ENCODE results near the gene TEX50. TPM values are rescaled to one million over a fixed set of nuclear protein-coding genes. Genes with fewer than 3 reads are reported as not detected.
A peak's percentile ranks its signal among the peaks of the same experiment; 100 is the strongest.
"Not testable (repeated sequence)": the region's sequence is repeated elsewhere in the genome, so short reads cannot be mapped to it uniquely, and the experiment has no call there.

Gene TEX50
- total RNA-seq, 1 experiment from 2014 or later = not detected

DNA sequence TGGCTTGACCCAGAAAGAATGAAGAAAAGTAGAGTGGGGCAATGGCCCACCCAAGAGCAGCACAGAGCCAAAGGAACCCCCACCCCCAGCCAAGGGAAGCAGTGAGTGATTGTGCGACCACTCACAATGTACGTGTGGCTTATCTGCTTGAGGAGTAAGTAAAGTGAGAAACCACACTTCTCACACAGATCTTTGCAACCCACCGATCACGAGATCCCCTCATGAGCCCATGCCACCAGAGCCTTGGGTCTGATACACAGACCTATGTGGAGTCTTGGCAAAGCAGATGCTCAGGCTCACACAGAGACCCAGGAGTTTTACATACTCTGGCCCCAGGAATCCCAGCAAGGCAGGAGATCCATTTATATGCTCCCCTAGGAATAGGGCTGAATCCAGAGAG is 18.3 kb upstream of the TEX50 start:
- Histone ChIP-seq H3K27ac (ENCODE audit: low read length) (no peak overlapping the region), H3K9ac (ENCODE audit: low read length) (no peak overlapping the region), H3K4me3 (ENCODE audit: low read length) (no peak overlapping the region), H3K4me2 (ENCODE audit: low read depth, low read length, poor library complexity, severe bottlenecking) (no peak overlapping the region), H3K9me3 (ENCODE audit: low read length) (no peaks in the 10 kb centered on the region), H2AFZ (ENCODE audit: low read length) (no peak overlapping the region), H3K79me2 (ENCODE audit: low read length) (no peaks in the 10 kb centered on the region), H3K36me3 (ENCODE audit: insufficient read depth, low read length) (no peaks in the 10 kb centered on the region), H3K9me2 (replicated peaks; ENCODE audit: insufficient read depth, low read length) (no peaks in the 10 kb centered on the region), H4K20me1 (ENCODE audit: insufficient read depth, low read depth, low read length) (no peaks in the 10 kb centered on the region), H3K27me3 (ENCODE audit: low read length) (no peaks in the 10 kb centered on the region), H3K4me1 (ENCODE audit: low read length) (no peaks in the 10 kb centered on the region)
- no peak for DNase-seq

DNA sequence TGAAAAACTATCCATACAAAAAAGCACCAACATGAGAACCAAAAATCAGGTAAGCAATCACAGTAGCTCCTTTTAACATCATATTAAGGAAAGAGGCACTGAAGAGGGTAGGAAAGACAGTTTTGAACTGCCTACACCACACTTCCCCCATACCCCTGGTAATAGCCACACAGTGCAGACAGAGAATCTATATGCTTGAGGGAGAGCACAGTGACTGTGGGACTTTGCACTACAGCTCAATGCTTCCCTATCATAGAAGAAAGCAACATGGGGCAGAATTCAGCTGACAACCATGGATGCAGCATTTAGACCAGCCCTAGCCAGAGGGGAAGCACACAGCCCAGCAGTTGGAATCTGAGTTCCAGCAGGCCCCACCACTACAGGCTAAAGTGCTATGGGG is 7.9 kb upstream of the TEX50 start:
- Histone ChIP-seq H3K36me3 (ENCODE audit: insufficient read depth, low read length) (no peaks in the 10 kb centered on the region), H3K27ac (ENCODE audit: low read length) (no peak overlapping the region), H3K9me3 (ENCODE audit: low read length) (no peaks in the 10 kb centered on the region), H3K9me2 (replicated peaks; ENCODE audit: insufficient read depth, low read length) (no peaks in the 10 kb centered on the region), H4K20me1 (ENCODE audit: insufficient read depth, low read depth, low read length) (no peaks in the 10 kb centered on the region), H3K4me1 (ENCODE audit: low read length) (no peaks in the 10 kb centered on the region), H2AFZ (ENCODE audit: low read length) (no peak overlapping the region), H3K4me3 (ENCODE audit: low read length) (no peak overlapping the region), H3K9ac (ENCODE audit: low read length) (no peak overlapping the region), H3K79me2 (ENCODE audit: low read length) (no peaks in the 10 kb centered on the region), H3K27me3 (ENCODE audit: low read length) (no peaks in the 10 kb centered on the region), H3K4me2 (ENCODE audit: low read depth, low read length, poor library complexity, severe bottlenecking) (no peak overlapping the region)
- no peak for DNase-seq

DNA sequence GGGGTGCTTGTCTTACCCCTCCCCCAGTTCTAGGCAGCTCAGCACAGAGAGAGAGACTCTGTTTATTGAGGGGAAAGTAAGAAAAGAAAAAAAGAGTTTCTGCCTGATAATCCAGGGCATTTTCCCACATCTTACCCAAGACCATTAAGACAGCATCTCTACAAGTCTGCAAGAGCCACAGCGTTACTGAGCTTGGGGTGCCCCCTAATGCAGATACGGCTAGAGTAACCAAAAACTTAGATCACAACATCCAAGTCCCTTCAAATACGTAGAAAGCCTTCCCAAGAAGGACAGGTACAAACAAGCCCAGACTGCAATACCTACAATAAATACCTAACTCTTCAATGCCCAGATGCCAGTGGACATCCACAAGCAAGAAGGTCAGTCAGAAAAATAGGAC is 6.2 kb upstream of the TEX50 start:
- H3K27ac ChIP-seq (ENCODE audit: low read length) = no peak overlapping the region
- no peaks in the 10 kb centered on the region for H3K9me2 ChIP-seq (replicated peaks; ENCODE audit: insufficient read depth, low read length)
- H4K20me1 ChIP-seq (ENCODE audit: insufficient read depth, low read depth, low read length) = no peaks in the 10 kb centered on the region
- peak; percentile 44 for DNase-seq
- no peaks in the 10 kb centered on the region for H3K36me3 ChIP-seq (ENCODE audit: insufficient read depth, low read length)
- H3K4me2 ChIP-seq (ENCODE audit: low read depth, low read length, poor library complexity, severe bottlenecking) = no peak overlapping the region
- no peak overlapping the region for H2AFZ ChIP-seq (ENCODE audit: low read length)
- no peaks in the 10 kb centered on the region for H3K9me3 ChIP-seq (ENCODE audit: low read length)
- H3K79me2 ChIP-seq (ENCODE audit: low read length) = no peaks in the 10 kb centered on the region
- no peak overlapping the region for H3K9ac ChIP-seq (ENCODE audit: low read length)
- H3K4me3 ChIP-seq (ENCODE audit: low read length) = no peak overlapping the region
- no peaks in the 10 kb centered on the region for H3K27me3 ChIP-seq (ENCODE audit: low read length)
- no peaks in the 10 kb centered on the region for H3K4me1 ChIP-seq (ENCODE audit: low read length)

DNA sequence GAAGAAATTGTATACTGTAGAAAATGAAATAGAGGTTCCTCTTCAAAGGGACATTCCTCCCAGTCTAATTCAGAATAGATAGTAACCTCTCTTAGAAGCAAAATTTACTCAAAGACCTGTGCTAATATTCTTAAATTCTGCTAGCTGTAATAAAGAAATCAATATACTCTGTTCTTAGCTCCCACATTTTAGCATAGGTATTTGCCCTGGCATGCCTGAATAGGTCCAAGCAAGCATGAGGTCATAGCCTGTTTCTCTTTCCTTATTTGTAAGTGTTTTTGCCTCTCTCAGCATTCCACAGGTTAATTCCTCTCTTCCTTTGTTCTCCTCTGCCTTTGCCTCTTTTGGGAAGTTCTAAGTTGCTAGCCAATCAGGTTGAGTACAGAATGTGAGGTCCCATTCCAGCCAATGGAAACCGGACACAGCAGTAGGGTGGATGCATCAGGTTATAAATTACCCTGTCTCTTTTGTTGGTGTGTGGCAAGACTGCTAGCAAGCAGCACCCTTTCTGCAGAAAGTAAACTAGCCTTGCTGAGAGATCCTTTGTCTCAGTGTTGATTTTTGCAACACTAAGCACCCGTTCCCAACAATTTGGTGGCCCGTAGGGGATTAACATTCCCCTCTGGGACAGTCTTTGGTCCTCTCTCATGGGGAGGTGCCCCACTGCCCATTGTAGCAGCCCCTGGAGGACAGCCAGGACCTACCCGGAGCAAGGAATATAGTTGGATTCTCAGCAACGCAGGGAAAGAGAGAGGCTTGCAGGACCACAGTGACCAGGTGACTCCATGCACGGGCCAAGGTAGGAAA is 2.3 kb downstream of the TEX50 start:
- H3K27me3 ChIP-seq (ENCODE audit: low read length); H3K4me2 ChIP-seq (ENCODE audit: low read depth, low read length, poor library complexity, severe bottlenecking); H3K9me3 ChIP-seq (ENCODE audit: low read length); H4K20me1 ChIP-seq (ENCODE audit: insufficient read depth, low read depth, low read length); H3K4me1 ChIP-seq (ENCODE audit: low read length); H3K79me2 ChIP-seq (ENCODE audit: low read length); H2AFZ ChIP-seq (ENCODE audit: low read length); DNase-seq; H3K9me2 ChIP-seq (replicated peaks; ENCODE audit: insufficient read depth, low read length); H3K36me3 ChIP-seq (ENCODE audit: insufficient read depth, low read length); H3K9ac ChIP-seq (ENCODE audit: low read length); H3K4me3 ChIP-seq (ENCODE audit: low read length); H3K27ac ChIP-seq (ENCODE audit: low read length): not testable (repeated sequence)

DNA sequence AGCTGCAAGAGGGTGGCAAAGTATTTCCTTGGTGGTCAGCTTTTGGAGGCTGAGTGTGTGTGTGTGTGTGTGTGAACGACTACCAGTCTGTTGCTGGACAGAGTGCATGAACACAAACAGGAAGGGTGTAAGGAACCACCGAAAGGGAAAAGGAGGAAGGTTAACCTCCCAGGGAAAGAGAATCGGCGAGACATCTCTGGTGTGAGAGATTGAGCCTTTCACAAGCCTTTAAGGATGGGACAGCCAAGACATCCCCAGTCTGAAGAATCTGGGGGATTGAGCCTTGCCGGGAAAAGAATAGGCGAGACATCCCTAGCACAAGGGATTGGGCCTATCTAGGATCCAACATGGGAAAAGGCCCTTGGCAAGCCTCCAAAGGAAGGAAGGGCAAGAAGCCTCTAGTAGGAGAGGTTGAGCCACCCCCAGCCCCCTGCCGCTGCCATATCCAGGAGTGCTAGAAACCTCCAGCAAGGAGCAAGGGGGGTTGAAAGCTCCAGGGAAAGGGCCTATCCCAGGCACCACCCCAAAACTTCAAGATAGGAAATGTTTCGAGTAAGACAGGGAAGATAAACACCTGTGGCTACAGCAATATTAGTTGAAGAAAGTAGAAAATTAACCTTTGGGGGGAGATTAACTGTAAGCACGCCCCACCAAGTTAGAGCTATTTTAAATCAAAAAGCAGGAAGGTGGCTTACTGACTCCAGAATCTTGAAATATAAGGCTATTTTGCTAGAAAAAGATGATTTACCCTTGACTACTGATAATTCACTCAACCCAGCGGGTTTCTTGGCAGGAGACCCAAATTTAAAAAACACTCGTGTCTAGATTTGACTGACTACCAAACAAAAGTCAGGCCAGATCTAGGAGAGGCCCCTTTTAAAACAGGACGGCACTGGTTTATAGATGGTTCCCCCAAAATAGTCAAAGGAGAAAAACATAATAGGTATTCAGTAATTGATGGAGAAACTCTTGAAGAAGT is 3.2 kb downstream of the TEX50 start:
- Histone ChIP-seq H4K20me1 (ENCODE audit: insufficient read depth, low read depth, low read length) (no peaks in the 10 kb centered on the region), H3K79me2 (ENCODE audit: low read length) (no peaks in the 10 kb centered on the region), H3K9ac (ENCODE audit: low read length) (no peak overlapping the region), H2AFZ (ENCODE audit: low read length) (no peak overlapping the region), H3K4me2 (ENCODE audit: low read depth, low read length, poor library complexity, severe bottlenecking) (no peak overlapping the region), H3K27me3 (ENCODE audit: low read length) (no peaks in the 10 kb centered on the region), H3K27ac (ENCODE audit: low read length) (no peak overlapping the region), H3K9me2 (replicated peaks; ENCODE audit: insufficient read depth, low read length) (no peaks in the 10 kb centered on the region), H3K36me3 (ENCODE audit: insufficient read depth, low read length) (no peaks in the 10 kb centered on the region), H3K4me3 (ENCODE audit: low read length) (no peak overlapping the region), H3K9me3 (ENCODE audit: low read length) (no peaks in the 10 kb centered on the region), H3K4me1 (ENCODE audit: low read length) (no peaks in the 10 kb centered on the region)
- no peak for DNase-seq

DNA sequence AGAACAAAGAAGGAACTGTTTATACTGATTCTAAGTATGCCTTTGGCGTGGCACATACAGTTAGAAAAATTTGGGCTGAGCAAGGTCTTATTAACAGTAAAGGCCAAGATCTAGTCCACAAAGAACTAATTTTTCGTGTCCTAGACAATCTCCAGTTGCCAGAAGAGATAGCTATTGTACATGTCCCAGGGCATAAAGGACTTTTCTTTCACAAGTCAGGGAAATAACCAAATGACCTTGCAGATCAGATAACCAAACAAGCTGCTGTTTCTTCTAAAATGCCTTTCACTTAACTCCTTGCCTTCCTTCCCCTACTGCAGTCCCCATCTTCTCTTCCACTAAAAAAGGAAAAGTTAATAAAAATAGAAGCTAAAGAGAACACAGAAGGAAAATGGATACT is 4.0 kb downstream of the TEX50 start:
- no peaks in the 10 kb centered on the region for H4K20me1 ChIP-seq (ENCODE audit: insufficient read depth, low read depth, low read length)
- no peak overlapping the region for H2AFZ ChIP-seq (ENCODE audit: low read length)
- no peak overlapping the region for H3K4me2 ChIP-seq (ENCODE audit: low read depth, low read length, poor library complexity, severe bottlenecking)
- no peak overlapping the region for H3K9ac ChIP-seq (ENCODE audit: low read length)
- H3K4me3 ChIP-seq (ENCODE audit: low read length) = no peak overlapping the region
- no peak overlapping the region for H3K27ac ChIP-seq (ENCODE audit: low read length)
- H3K9me2 ChIP-seq (replicated peaks; ENCODE audit: insufficient read depth, low read length) = no peaks in the 10 kb centered on the region
- H3K36me3 ChIP-seq (ENCODE audit: insufficient read depth, low read length) = no peaks in the 10 kb centered on the region
- no peaks in the 10 kb centered on the region for H3K27me3 ChIP-seq (ENCODE audit: low read length)
- no peak for DNase-seq
- no peaks in the 10 kb centered on the region for H3K4me1 ChIP-seq (ENCODE audit: low read length)
- no peaks in the 10 kb centered on the region for H3K79me2 ChIP-seq (ENCODE audit: low read length)
- H3K9me3 ChIP-seq (ENCODE audit: low read length) = no peaks in the 10 kb centered on the region

DNA sequence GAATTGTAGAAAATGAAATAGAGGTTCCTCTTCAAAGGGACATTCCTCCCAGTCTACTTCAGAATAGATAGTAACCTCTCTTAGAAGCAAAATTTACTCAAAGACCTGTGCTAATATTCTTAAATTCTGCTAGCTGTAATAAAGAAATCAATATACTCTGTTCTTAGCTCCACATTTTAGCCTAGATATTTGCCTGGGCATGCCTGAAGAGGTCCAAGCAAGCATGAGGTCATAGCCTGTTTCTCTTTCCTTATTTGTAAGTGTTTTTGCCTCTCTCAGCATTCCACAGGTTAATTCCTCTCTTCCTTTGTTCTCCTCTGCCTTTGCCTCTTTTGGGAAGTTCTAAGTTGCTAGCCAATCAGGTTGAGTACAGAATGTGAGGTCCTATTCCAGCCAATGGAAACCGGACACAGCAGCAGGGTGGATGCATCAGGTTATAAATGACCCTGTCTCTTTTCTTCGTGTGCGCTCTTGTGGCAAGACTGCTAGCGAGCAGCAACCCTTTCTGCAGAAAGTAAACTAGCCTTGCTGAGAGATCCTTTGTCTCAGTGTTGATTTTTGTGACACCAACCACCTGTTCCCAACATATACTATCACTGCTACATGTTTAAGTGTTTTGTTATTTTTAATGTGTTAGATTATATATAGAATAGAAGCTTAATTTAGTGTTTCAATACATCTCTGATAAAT is 7.5 kb downstream of the TEX50 start:
- not testable (repeated sequence) for H3K36me3 ChIP-seq (ENCODE audit: insufficient read depth, low read length); H3K9me2 ChIP-seq (replicated peaks; ENCODE audit: insufficient read depth, low read length); H3K4me2 ChIP-seq (ENCODE audit: low read depth, low read length, poor library complexity, severe bottlenecking); H4K20me1 ChIP-seq (ENCODE audit: insufficient read depth, low read depth, low read length); H3K27ac ChIP-seq (ENCODE audit: low read length); H3K4me1 ChIP-seq (ENCODE audit: low read length); H3K9me3 ChIP-seq (ENCODE audit: low read length); H2AFZ ChIP-seq (ENCODE audit: low read length); H3K27me3 ChIP-seq (ENCODE audit: low read length); H3K79me2 ChIP-seq (ENCODE audit: low read length); DNase-seq; H3K4me3 ChIP-seq (ENCODE audit: low read length); H3K9ac ChIP-seq (ENCODE audit: low read length)

DNA sequence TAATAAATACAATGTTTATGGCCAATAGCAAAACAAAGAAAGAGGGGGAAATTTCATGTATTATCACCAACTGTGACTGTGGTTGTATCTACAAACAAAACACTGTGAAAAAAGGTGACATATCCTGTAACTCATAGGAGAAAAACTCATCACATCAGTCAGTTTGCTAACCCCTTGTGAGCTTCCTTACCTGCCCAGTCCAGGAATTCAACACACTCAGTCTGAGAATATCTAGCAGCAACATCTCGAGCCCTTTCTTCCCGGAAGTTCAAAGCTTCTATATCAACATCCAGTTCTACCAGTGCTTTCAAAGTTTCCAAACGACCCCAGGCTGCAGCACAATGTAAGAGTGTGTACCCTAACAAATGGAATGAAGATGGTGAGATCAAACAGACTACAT is 11.5 kb downstream of the TEX50 start:
- Histone ChIP-seq H3K9me2 (replicated peaks; ENCODE audit: insufficient read depth, low read length) (no peaks in the 10 kb centered on the region), H3K36me3 (ENCODE audit: insufficient read depth, low read length) (no peaks in the 10 kb centered on the region), H3K9me3 (ENCODE audit: low read length) (no peaks in the 10 kb centered on the region), H3K79me2 (ENCODE audit: low read length) (no peaks in the 10 kb centered on the region), H3K4me2 (ENCODE audit: low read depth, low read length, poor library complexity, severe bottlenecking) (no peak overlapping the region), H3K27ac (ENCODE audit: low read length) (no peak overlapping the region), H3K9ac (ENCODE audit: low read length) (no peak overlapping the region), H3K4me3 (ENCODE audit: low read length) (no peak overlapping the region), H4K20me1 (ENCODE audit: insufficient read depth, low read depth, low read length) (no peaks in the 10 kb centered on the region), H2AFZ (ENCODE audit: low read length) (no peak overlapping the region), H3K27me3 (ENCODE audit: low read length) (no peaks in the 10 kb centered on the region), H3K4me1 (ENCODE audit: low read length) (no peaks in the 10 kb centered on the region)
- DNase-seq = no peak

Data from Karpas-422 (cell line).